ENCODE data around the gene CST2.
"Not testable (repeated sequence)": the region's sequence is repeated elsewhere in the genome, so short reads cannot be mapped to it uniquely, and the experiment has no call there.

The CST2 gene, protein sequence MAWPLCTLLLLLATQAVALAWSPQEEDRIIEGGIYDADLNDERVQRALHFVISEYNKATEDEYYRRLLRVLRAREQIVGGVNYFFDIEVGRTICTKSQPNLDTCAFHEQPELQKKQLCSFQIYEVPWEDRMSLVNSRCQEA

DNA sequence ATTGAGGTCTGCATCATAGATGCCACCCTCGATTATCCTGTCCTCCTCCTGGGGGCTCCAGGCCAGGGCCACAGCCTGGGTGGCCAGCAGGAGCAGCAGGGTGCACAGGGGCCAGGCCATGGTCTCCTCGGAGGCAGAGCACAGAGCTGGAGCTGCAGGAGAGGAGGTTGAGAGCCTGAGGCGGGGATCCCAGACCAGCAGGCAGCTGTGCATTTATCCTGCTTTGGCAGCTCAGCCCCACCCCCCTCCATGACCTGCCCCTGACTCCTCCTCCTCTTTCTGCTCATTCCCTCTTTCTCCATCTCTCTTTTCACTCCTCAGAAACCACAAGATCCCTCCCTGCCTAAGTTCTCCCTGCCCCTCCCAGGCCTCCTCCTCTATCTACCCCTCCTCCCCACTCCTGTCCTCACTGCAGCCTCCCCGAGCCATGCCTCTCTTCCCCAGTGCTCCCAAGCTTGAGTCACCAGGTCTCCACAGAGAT lies at the start of gene CST2:
Gene CST2 (minus strand): TSS at position 189 of the 481 bp plus-strand sequence. CDS start 69 bp downstream, at position 120.
- no peak for DNase-seq (ENCODE audit: low spot score)

DNA sequence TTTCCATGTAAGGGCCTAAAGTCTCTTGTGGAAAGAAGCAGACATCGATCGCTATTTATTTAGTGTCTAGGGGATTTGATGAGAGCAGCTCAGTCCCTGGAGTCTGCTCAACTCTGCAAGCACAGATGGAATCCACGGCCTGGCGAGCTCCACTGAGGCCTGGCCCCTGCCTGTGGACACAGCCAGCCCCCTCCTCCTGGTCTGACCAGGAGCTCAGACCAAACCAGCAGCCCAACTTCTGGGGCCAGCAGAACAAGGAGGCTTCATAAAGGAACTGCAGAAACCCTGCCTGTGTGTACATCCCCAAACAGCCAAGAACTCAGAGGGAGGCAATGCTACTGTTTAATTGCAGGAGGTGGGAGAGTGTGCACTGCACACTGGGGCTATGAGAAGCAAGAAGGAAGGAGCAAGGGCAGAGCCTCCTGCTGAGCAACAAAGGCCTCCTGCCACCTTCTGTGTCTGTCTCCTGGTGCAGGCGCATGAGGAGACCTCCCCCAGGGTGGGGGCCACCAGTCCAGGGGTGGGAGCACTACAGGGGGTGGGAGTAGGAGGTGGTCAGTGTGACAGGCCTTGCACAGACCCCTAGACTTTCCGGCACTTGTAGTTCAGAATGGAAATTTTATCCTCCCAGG lies 49.2 kb upstream of the CST2 start:
- no peak for DNase-seq (ENCODE audit: low spot score)

DNA sequence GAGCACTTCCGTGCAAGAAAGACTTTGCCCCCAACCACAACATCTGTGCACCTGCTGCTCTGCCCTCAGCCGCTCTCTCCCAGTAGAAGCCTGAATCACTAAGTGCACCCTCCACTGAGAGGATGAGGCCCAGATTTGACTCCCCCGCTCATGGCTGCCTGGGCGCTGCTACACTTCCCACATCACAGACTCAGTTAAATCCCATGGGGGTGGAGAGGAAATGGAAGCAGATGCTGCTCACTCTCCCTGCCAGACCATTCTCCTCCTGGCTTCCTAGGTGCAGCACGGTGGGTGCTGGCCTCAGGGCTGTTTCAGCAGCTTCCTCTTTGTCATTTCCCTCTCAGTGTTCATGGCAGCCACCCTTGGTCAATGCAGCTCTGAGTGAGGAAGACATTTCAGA lies 48.2 kb upstream of the CST2 start:
- DNase-seq (ENCODE audit: low spot score) = no peak

DNA sequence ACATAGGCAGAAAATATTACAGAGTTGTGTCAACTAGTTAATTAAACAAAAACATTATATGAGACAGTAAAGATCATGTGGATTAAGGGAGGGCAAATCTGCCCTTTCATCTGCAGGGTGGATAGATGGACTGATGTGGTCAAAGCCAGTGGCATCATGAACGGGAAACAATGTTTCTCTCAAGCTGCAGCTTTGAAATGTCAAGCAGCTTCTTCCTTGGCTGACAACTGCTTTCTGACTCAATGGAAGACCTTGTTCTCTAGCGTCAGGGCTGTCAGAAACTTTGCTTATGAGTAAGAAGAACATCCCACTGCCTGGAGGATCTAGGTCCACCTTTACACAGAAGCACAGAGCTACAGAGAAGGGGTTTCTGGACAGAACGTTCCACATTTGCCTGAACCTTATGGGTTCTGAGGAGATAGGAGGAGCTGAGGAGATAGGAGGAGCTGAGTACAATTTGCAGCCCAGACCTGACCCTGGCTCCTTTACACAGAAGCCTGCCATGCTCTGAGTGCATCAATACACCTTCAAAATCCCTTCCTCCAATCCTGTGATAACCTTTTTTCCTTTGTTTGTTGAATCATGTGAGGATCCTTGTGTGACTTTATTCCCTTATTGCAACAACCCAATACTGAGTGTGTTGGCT lies 47.0 kb upstream of the CST2 start:
- DNase-seq (ENCODE audit: low spot score) = no peak

DNA sequence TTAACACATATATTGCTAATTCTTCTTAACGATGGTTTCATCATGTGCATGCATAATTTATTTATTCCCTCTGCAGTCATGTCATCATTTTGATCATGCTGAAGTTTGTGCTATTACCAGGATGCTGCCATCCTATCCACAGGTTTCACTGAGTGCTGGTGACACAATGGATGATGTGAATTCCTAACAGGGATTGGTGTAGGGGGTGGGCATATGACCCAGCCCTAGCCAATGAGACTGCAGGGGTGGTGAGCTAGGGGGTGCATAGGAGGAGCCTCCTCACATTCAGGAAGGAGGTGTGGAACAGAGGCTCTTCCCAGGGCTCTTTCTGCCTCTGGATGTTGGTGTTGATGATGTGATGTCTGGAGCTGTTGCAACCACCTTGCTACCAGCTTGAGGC lies 45.5 kb upstream of the CST2 start:
- no peak for DNase-seq (ENCODE audit: low spot score)

DNA sequence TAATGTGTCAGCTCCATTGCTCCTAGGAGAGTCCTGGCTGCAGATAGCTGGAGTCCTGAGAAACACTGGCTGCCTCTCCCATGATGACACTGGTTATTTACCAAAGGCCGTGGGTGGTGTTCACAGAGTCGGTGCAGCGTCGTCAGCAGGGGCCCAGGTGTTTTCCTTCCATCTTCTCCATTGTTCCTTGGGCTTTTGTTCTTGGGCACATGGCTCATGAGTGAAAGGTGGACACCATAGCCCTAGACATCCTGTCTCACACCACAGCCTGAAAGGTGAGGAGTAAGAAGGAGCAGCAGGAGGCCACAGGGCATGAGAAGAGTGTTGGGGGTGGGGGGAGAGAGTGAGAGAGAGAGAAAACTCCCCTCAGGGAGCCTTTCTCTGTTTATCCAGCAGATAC lies 43.9 kb upstream of the CST2 start:
- DNase-seq (ENCODE audit: low spot score) = no peak

DNA sequence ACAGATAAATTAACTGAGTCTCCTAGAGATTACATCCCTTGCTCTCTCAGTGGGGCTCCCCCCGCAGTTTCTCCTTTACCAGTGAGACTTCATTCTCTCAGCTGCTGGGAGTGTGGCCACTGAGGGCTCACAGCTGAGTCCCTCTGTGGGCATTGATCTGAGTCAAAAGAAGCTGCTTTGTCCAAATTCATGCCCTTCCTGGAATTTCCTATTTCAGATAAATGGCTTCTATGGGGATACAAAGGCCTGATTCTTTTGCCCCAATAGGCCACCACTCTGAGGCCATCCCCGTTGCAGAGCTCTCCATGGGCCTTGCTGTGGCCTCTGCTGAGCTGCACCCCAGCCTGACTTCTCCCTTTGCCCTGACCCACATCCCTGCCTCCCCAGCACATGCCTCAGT lies 43.0 kb upstream of the CST2 start:
- no peak for DNase-seq (ENCODE audit: low spot score)

DNA sequence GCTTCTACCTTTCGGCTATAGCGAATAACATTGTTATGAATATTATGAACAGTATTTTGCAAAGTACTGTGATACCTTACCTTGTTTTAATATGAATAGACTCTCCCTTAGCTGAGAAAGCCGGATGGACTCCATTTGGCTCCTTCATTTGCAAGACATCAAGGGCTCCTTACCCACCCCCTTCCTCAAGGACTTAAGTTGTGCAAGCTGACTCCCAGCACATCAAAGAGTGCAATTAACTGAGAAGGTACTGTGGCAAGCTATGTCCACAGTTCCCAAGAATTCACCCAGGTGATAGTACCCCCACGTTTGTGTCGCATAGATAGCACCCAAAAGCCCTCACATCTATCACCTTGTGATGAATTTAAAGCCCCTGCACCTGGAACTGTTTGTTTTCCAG lies 41.8 kb upstream of the CST2 start:
- no peak for DNase-seq (ENCODE audit: low spot score)

DNA sequence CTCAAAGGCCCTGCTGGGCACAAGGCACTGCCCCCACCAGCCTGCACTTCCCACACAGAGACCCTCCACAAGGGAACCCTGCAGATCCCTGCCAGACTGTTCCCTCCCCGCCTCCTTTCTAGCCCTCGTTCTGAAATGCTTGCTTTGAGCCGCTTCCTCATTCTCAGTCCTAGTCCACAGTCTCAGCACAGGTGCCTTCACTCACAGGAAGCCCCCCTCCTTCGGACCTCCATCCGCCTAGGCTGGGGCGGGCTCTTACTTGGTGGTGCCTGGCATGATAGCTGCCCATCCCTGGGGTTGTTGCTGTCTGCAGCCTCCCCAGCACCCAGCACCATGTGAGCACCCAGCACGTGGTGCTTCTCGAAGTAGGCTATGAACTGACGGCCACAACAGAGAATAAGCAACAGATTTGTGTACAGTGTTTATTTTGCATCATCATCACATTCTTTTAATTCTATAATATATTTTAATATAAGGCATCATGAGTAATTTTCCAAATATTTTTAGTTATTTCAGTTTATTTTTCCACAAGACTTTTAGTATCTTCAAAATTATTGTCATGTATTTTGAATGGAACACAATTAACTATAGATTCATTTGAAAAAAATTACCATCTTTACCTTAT lies 40.7 kb upstream of the CST2 start:
- no peak for DNase-seq (ENCODE audit: low spot score)

DNA sequence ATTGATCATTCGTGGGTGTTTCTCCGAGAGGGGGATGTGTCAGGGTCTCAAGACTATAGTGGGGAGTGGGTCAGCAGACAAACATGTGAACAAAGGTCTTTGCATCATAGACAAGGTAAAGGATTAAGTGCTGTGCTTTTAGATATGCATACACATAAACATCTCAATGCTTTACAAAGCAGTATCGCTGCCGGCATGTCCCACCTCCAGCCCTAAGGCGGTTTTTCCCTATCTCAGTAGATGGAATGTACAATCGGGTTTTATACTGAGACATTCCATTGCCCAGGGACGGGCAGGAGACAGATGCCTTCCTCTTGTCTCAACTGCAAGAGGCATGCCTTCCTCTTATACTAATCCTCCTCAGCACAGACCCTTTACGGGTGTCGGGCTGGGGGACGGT lies 34.2 kb upstream of the CST2 start:
- not testable (repeated sequence) for DNase-seq (ENCODE audit: low spot score)

DNA sequence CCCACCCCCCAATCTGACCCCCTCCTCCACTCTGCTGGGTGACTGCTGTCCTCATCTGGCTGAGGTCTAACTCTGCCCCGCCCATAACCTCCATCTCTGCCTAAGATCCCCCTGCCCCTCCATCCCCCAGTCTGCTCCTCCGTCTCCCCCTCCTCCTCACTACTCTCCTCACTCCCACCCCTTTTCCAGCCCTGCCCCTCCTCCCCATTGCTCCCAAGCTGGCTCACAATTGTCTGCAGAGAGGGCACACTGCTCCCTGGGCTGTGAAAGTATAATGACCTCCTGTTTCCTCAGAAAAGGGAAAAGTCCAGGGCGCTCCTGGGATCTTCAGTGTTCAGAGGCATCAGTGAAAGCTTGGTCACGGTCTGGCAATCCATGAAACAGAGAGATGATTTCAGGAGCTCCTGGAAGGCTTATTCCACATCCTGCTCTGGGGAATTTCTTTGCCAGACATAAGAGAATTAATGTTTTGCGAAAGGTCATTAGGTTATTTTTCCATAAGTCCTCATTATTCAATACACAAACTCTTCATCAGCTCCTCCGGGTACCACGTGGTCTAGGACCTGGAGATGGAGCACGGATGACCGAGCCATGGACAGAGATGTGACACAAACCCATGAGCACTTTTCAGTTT lies 31.6 kb upstream of the CST2 start:
- no peak for DNase-seq (ENCODE audit: low spot score)

DNA sequence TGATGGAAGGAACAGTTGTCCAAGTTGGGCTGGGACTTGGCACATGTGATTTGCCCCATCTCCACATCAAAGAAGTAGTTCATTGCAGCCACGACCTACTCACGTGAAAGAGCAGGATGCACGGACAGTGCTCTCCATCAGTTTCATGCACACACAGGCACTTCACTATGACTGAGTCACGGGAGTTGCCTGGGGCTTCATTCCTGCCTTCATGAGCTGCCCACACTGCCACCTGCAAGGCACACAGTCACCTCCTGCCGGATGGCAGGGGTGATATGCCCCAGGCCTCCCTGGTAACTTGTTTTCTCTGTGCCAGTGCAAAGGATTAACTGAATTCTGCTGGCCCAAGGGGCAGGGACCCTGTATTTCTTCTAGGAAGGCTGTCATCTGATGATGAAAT lies 30.2 kb upstream of the CST2 start:
- DNase-seq (ENCODE audit: low spot score) = no peak

DNA sequence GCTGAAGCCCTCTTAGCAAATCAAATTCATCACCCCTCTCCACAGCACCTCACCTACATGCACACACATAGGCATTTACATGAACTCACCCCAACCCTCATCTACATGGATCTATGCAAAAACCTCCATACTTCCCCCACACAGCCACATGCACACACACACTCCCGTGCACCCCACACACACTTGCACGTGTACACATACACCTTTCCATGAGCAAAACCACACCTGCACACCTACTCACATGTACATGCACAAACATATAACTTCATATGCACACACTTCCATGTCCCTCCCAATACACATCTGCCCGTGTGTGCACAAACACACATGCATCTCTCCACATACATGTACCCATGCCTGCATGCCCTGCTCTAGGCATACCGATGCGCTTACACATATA lies 29.7 kb upstream of the CST2 start:
- DNase-seq (ENCODE audit: low spot score) = no peak

DNA sequence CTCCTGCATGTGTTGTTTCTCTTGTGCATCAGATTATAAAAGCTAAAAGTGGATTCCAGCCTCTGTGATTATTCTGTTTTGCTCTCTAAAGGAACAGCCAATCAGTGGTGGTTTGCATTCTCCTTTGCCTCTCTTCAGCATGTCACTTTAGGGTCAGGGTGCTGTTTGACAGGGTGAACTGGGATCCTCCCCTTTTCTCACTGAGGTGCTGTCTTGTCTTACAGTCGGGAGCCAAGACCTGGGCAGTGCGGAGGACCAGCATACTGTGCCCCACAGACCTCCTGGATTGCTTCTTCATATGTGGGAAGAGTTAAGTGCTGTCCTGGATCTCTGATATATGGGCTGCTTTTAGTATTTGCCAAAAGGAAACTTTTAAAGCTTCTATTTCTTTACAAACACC lies 15.2 kb upstream of the CST2 start:
- DNase-seq (ENCODE audit: low spot score) = no peak

DNA sequence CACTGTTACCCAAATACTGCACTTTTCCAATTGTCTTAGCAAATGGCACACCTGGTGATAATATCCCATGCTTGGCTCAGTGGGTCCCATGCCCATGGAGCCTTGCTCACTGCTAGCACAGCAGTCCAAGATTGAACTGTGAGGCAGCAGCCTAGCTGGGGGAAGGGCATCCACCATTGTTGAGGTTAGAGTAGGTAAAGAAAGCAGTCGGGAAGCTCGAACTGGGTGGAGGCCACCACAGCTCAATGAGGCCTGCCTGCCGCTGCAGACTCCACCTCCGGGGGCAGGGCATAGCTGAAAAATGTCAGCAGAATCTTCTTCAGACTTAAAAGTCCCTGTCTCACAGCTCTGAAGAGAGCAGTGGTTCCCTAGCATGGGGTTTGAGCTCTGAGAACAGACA lies 9.2 kb upstream of the CST2 start:
- DNase-seq (ENCODE audit: low spot score) = no peak

DNA sequence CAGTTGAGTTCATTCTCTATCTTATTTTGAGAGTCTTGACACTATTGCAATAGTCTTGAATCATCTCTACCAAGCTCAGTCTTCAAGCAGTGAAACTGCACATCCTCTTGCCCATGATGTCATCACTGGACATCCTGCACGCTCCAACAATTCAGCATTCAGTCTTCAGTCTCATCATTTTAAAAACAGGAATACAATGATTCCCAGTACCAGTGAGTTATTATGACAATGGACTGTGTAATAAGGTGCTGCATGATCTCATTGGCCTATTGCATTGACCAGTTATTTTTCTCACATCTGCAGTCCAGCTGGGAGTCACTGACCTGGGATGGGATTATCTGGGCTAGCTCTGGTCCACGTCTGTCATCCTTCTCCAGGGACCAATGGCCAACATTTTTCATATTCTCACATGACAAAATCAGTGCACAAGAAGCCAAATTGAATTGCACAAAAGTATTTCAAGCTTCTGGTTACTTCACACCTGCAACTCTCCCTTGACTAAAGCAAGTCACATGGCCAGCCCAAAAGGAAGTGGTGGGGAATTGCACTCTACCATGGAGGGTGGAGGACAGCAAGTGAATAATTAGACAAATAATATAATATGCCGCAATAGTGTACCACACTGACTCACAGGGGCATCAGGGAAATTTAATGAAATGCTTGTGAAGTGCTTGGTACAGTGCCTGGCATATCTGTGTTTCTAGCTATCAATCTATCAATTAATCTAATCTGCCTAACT lies 6.4 kb upstream of the CST2 start:
- no peak for DNase-seq (ENCODE audit: low spot score)

DNA sequence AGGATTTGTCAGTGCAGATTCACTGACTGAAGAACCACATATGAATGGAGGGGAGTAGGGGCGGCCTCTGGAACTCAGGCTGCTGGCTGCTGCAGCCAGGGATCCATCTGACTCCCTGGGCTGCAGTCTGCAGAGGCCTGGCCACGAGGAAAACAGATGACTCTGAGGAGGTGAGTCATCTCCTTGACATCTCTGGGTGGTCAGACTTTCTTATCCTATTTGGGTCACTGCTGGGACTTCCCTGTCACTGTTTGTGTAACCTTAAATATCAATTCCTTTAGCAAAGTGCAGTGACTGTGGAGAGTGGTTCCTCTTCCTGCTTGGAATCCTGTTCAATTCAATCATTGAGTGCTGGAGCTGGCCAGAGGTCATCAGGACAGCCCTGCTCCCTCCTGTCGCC lies 5.4 kb upstream of the CST2 start:
- DNase-seq (ENCODE audit: low spot score) = not testable (repeated sequence)

DNA sequence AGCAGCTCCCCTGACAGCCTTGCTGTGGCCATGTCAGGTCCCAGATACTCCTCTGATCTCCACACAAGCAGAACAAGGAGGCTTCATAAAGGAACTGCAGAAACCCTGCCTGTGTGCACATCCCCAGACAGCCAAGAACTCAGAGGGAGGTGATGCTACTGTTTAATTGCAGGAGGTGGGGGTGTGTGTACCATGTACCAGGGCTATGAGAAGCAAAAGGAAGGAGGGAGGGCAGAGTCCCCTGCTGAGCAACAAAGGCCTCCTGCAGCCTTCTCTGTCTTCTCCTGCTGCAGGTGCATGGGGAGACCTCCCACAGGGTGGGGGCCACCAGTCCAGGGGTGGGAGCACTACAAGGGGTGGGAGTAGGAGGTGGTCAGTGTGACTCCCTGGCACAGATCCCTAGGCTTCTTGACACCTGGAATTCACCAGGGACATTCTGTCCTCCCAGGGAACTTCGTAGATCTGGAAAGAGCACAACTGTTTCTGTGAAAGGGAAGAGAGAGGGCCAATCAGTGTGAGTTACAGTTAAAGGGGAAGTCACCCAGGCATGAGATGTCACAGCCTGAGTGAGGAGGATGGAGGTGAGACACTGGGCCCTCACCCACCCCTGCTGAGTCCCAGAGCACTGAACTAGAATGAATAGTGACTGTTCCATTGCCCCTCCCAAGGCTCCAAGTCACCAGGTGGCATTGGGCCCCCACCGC lies 2.8 kb downstream of the CST2 start:
- DNase-seq (ENCODE audit: low spot score) = no peak

DNA sequence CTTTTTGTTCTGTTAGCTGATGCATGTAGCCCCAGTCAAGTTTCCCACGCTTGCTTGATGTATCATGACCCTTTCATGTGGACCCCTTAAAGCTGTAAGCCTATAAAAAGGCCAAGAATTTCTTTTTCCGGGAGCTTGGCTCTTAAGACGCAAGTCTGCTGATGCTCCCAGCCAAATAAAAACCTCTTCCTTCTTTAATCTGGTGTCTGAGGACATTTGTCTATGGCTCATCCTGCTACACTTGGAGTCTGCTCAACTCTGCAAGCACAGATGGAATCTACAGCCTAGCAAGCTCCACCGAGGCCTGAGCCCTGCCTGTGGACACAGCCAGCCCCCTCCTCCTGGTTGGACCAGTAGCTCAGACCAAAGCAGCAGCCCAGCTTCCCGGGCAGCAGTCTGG lies 3.4 kb downstream of the CST2 start:
- DNase-seq (ENCODE audit: low spot score) = no peak

DNA sequence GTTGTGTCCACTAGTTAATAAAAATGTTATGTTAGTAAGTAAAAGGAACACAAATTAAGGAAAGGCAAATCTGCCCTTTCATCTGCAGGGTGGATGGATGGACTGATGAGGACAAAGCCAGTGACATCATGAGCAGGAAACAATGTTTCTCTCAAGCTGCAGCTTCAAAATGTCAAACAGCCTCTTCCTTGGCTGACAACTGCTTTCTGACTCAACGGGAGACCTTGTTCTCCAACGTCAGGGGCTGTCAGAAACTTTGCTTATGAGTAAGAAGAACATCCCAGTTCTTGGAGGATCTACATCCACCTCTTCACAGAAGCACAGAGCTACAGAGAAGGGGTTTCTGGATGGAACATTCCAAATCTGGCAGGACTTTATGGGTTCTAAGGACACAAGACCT lies 6.0 kb downstream of the CST2 start:
- DNase-seq (ENCODE audit: low spot score) = no peak

DNA sequence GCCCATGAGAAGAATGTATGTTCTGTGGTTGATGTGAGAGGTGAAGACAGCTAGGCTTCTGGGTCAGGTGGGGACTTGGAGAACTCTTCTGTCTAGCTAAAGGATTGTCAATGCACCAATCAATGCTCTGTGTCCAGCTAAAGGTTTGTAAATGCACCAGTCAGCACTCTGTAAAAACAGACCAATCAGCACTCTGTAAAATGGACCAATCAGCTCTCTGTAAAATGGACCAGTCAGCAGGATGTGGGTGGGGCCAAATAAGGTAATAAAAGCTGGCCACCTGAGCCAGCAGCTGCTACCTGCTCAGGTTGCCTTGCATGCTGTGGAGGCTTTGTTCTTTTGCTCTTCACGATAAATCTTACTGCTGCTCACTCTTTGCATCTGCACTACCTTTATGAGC lies 15.0 kb downstream of the CST2 start:
- not testable (repeated sequence) for DNase-seq (ENCODE audit: low spot score)
